ENCODE data around the gene PRELID2. TPM values are rescaled to one million over a fixed set of nuclear protein-coding genes. Genes with fewer than 3 reads are reported as not detected.

PRELID2 gene
- total RNA-seq, 2 experiments from 2014 or later: 2.7 to 3.6 TPM

DNA sequence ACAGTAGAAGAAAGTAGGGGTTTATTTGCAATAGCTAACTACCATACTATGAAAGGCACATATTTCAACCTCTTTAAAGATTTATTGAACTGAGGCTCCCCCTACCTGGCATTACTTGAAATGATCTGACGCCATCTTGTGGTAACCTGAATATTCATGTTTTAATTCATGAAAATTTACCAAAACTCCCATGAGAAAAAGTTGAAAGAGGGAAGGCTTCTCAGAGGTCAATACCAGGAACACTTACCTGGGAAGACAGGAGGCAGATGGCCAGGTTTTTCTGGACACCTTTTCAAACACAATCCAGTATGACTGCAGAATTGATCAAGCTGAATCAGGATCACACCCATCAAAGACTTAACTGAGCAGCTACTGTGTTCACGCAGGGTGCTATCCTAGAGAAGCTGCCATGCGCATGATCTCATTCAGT is 9.4 kb downstream of the PRELID2 start:
- H3K4me3 Mint-ChIP-seq: no peak overlapping the region
- ATAC-seq (no peak), DNase-seq (no peak)
- ChIA-PET POLR2A (no interaction called here), CTCF (interaction anchor here (0.6 to 3.5 kb wide), 27 partner anchors 9 to 1622 kb away, joined by 3 to 26 read pairs (median 3); partner anchors contain the start of gene PRELID2)
- H3K36me3 Mint-ChIP-seq (ENCODE audit: low read depth): no peaks in the 10 kb centered on the region
- H3K4me1 Mint-ChIP-seq (ENCODE audit: low read depth): no peaks in the 10 kb centered on the region
- intact Hi-C loops (cut with micrococcal nuclease): loop anchor here (5.0 to 10.0 kb wide), 2 partner anchors 143 to 1621 kb away; no protein-coding TSS in a partner anchor
- TF ChIP-seq, protein P1, sequence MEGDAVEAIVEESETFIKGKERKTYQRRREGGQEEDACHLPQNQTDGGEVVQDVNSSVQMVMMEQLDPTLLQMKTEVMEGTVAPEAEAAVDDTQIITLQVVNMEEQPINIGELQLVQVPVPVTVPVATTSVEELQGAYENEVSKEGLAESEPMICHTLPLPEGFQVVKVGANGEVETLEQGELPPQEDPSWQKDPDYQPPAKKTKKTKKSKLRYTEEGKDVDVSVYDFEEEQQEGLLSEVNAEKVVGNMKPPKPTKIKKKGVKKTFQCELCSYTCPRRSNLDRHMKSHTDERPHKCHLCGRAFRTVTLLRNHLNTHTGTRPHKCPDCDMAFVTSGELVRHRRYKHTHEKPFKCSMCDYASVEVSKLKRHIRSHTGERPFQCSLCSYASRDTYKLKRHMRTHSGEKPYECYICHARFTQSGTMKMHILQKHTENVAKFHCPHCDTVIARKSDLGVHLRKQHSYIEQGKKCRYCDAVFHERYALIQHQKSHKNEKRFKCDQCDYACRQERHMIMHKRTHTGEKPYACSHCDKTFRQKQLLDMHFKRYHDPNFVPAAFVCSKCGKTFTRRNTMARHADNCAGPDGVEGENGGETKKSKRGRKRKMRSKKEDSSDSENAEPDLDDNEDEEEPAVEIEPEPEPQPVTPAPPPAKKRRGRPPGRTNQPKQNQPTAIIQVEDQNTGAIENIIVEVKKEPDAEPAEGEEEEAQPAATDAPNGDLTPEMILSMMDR (IDR thresholded peaks at IDR 0.05): peak; percentile 86
- H3K27me3 Mint-ChIP-seq: peaks cover 1% of the 10 kb centered on the region
- H3K27ac Mint-ChIP-seq: no peak overlapping the region
- H3K9me3 Mint-ChIP-seq: no peaks in the 10 kb centered on the region

DNA sequence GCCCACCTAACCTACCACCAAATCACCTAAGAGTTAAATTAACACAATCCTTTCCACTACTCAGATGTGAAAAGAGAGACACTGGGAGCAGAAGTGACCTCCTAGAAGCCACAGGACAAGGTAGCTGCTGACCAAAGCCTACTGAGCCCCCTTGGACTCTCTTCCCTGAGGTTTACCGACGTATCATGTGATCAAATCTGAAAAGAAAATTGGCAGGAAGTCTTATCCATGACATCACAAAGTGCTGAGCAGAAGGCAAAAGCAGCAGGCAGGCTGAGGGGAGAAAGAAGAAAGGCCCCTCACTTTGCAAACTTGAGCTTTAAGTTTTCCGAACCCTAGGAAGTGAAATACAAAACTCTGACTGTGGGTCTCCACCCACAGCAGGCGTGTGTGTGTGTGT is 11.1 kb downstream of the PRELID2 start:
- TF ChIP-seq, protein P1 (IDR thresholded peaks at IDR 0.05): no peak
- ChIA-PET CTCF (interaction anchor here (1.1 to 3.5 kb wide), 5 partner anchors 9 to 1621 kb away, joined by 3 to 26 read pairs (median 5); partner anchors contain the start of gene PRELID2), POLR2A (no interaction called here)
- no peak for ATAC-seq
- Mint-ChIP-seq H3K4me3 (no peak overlapping the region), H3K36me3 (ENCODE audit: low read depth) (no peaks in the 10 kb centered on the region), H3K9me3 (no peaks in the 10 kb centered on the region), H3K27me3 (peaks cover 1% of the 10 kb centered on the region), H3K4me1 (ENCODE audit: low read depth) (no peaks in the 10 kb centered on the region), H3K27ac (no peak overlapping the region)
- DNase-seq: no peak
- intact Hi-C loops (cut with micrococcal nuclease): loop anchor here (5.0 to 10.0 kb wide), 2 partner anchors 127 to 1619 kb away; no protein-coding TSS in a partner anchor

DNA sequence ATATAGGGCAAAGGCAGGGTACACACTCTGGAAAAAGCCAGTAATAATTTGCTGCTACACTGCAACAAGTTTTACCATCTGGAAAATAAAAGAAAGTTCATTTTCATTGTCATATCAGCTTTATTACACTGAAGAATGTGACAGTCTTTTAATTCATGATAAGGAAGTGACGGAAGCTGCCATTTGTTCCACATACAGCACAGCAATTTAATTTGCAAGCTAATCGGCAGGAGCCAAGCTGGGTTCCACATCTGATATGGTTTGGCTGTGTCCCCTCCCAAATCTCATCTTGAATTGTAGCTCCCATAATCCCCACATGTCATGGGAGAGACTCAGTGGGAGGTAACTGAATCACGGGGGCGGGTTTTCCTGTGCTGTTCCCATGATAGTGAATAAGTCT is 16.5 kb downstream of the PRELID2 start:
- POLR2A ChIA-PET: no interaction called here
- CTCF ChIA-PET: no interaction called here
- no peaks in the 10 kb centered on the region for H3K27me3 Mint-ChIP-seq

DNA sequence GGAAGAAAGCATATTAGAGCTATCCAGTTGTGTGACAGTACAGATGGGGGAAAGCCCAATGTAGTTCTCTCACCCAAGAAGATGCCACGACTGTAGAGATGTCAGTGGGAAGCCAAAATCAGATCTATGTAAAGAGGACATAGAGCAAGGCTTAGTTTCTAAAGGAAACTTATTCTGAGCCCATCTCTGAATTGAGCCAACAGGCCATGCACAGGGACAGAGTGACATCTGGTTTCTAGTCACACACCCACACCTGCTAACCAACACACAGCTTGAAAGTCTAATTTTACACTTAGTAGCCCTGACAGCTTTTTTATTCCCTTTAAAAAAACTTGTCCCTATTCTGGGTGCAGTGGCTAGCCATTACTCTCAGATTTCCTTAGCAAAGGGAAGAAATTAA is 22.3 kb downstream of the PRELID2 start:
- ATAC-seq (no peak), DNase-seq (no peak)
- Mint-ChIP-seq H3K36me3 (ENCODE audit: low read depth) (no peaks in the 10 kb centered on the region), H3K27ac (no peak overlapping the region), H3K4me3 (no peak overlapping the region), H3K9me3 (no peaks in the 10 kb centered on the region), H3K4me1 (ENCODE audit: low read depth) (no peaks in the 10 kb centered on the region), H3K27me3 (no peaks in the 10 kb centered on the region)
- CTCF ChIA-PET: interaction anchor here (1.1 to 1.5 kb wide), 2 partner anchors 13 to 14 kb away, joined by 3 read pairs; no protein-coding TSS in a partner anchor
- intact Hi-C loops (cut with micrococcal nuclease): no loop called here
- TF ChIP-seq, protein P1 (IDR thresholded peaks at IDR 0.05): no peak
- POLR2A ChIA-PET: interaction anchor here (0.5 kb wide), 1 partner anchor 758 kb away, joined by 3 read pairs; no protein-coding TSS in a partner anchor

More for the DNA sequence above, 16.5 kb downstream of the PRELID2 start:
- H3K27ac Mint-ChIP-seq: no peak overlapping the region
- H3K4me3 Mint-ChIP-seq: no peak overlapping the region
- intact Hi-C loops (cut with micrococcal nuclease): no loop called here
- H3K4me1 Mint-ChIP-seq (ENCODE audit: low read depth): no peaks in the 10 kb centered on the region
- TF ChIP-seq, protein P1 (IDR thresholded peaks at IDR 0.05): no peak
- no peaks in the 10 kb centered on the region for H3K36me3 Mint-ChIP-seq (ENCODE audit: low read depth)
- no peaks in the 10 kb centered on the region for H3K9me3 Mint-ChIP-seq
- DNase-seq (no peak), ATAC-seq (no peak)

DNA sequence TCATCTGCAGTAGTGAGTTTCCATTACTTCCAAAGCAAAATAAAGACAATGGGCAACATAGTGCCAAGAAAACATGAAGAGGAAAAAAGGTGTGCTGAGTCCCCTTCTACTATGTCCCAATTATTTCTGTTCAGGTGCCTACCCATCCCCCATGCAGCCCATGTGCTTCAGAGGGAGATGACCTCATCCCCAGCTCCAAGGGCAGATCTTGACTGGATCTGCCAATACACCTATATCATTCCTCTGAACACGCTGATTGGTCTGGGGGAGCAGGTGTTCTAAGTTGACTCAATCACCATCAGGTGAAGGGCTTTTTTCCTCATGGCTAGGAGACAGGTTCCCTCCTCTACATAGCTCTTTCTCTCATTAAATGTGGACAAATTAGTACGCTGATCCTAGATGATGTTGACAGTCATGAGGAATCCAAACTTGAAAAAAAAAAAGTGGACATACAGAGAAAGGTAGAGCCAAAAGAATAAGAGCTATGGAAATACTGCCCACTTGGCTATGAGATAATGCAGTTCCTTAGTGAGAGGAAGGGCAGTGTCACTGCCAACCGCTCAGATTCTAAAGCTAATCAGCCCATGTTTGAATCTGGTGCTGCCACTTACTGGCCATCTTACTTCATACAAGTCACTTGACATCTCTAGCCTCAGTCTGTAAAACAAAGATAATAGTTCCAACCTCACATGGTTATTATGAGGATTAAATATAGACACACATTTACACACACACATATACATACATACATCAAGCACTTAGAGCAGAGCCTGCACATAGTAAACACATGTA is 23.1 kb downstream of the PRELID2 start:
- no peaks in the 10 kb centered on the region for H3K36me3 Mint-ChIP-seq (ENCODE audit: low read depth)
- H3K27ac Mint-ChIP-seq: no peak overlapping the region
- no peaks in the 10 kb centered on the region for H3K9me3 Mint-ChIP-seq
- H3K27me3 Mint-ChIP-seq: no peaks in the 10 kb centered on the region
- no peak overlapping the region for H3K4me3 Mint-ChIP-seq
- no peak for ATAC-seq
- H3K4me1 Mint-ChIP-seq (ENCODE audit: low read depth): no peaks in the 10 kb centered on the region
- POLR2A ChIA-PET: interaction anchor here (0.6 kb wide), 1 partner anchor 647 kb away, joined by 3 read pairs; no protein-coding TSS in a partner anchor
- intact Hi-C loops (cut with micrococcal nuclease): no loop called here
- TF ChIP-seq, protein P1 (IDR thresholded peaks at IDR 0.05): no peak
- DNase-seq: no peak
- CTCF ChIA-PET: no interaction called here
